CD14-positive monocyte (primary cell): ENCODE data around the gene ELMO1. TPM values are rescaled to one million over a fixed set of nuclear protein-coding genes. Genes with fewer than 3 reads are reported as not detected.

Experiments used
- DNase-seq, 3 donors: peaks; one replicate each; pipeline ENCODE4 v3.0.0-alpha.2; 2011 to 2022
- H2AFZ ChIP-seq: 2 replicates; pipeline ENCODE4 v1.6.0; 2012; ENCODE audit warnings: mild to moderate bottlenecking, low read depth, low read length, inconsistent platforms; ENCODE audit not compliant: insufficient read depth, poor library complexity, severe bottlenecking
- H3K27ac ChIP-seq, 2 donors: 1 replicate in 1 of 2; 2 replicates in 1 of 2; pipeline ENCODE4 v1.5.1; 2012 to 2013; ENCODE audit warnings: low read length in 2 of 2, control low read depth in 1 of 2, inconsistent platforms in 1 of 2, low read depth in 1 of 2, mild to moderate bottlenecking in 1 of 2
- H3K27me3 ChIP-seq, 2 donors: one replicate each; pipeline versions ENCODE4 v1.6.0 to v1.6.1; 2011 to 2013; ENCODE audit warnings: low read length in 2 of 2; ENCODE audit not compliant: control insufficient read depth in 2 of 2, insufficient read depth in 2 of 2
- H3K36me3 ChIP-seq, 2 donors: replicated peaks in 1 of 2; 1 replicate in 1 of 2; 2 replicates in 1 of 2; pipeline versions ENCODE4 v1.5.1 to v1.6.1; 2012 to 2013; ENCODE audit warnings: low read length in 2 of 2, control low read depth in 1 of 2, inconsistent platforms in 1 of 2, mild to moderate bottlenecking in 1 of 2; ENCODE audit not compliant: insufficient read depth in 2 of 2, control insufficient read depth in 1 of 2
- H3K4me1 ChIP-seq, 2 donors: 1 replicate in 1 of 2; 2 replicates in 1 of 2; pipeline versions ENCODE4 v1.5.1 to v1.6.1; 2012 to 2013; ENCODE audit warnings: low read length in 2 of 2, control low read depth in 1 of 2, inconsistent platforms in 1 of 2, mild to moderate bottlenecking in 1 of 2, moderate library complexity in 1 of 2; ENCODE audit not compliant: insufficient read depth in 2 of 2, control insufficient read depth in 1 of 2
- H3K4me2 ChIP-seq: replicated peaks from 2 replicates; pipeline ENCODE3; 2012; ENCODE audit warnings: low read length, moderate library complexity, mild to moderate bottlenecking; ENCODE audit not compliant: poor library complexity, severe bottlenecking; ENCODE audit errors: extremely low read depth
- H3K4me3 ChIP-seq, 3 experiments: fragments of 200-600 bp in 1 of 3; sonication (generic) in 1 of 3; replicated peaks in 1 of 3; 1 replicate in 2 of 3; 2 replicates in 1 of 3; pipeline ENCODE4 v1.5.1; 2011 to 2013; ENCODE audit warnings: low read length in 3 of 3, mild to moderate bottlenecking in 3 of 3, control low read depth in 2 of 3, low read depth in 2 of 3, inconsistent platforms in 1 of 3, moderate library complexity in 1 of 3
- H3K79me2 ChIP-seq: 2 replicates; pipeline ENCODE4 v1.6.0; 2012; ENCODE audit warnings: mild to moderate bottlenecking, control low read depth, inconsistent platforms, low read length, moderate library complexity; ENCODE audit not compliant: insufficient read depth
- H3K9ac ChIP-seq: 2 replicates; pipeline ENCODE4 v1.6.0; 2017; ENCODE audit warnings: low read length, mild to moderate bottlenecking; ENCODE audit not compliant: insufficient read depth, poor library complexity, severe bottlenecking
- H3K9me3 ChIP-seq, 2 donors: replicated peaks in 1 of 2; 1 replicate in 1 of 2; 2 replicates in 1 of 2; pipeline versions ENCODE4 v1.5.1 to v1.6.1; 2012 to 2013; ENCODE audit warnings: low read length in 2 of 2, control low read depth in 1 of 2; ENCODE audit not compliant: control insufficient read depth in 1 of 2, insufficient read depth in 1 of 2
- H4K20me1 ChIP-seq: 2 replicates; pipeline ENCODE4 v1.6.0; 2012; ENCODE audit warnings: mild to moderate bottlenecking, low read length, control low read depth, moderate library complexity; ENCODE audit not compliant: insufficient read depth
- H3K27ac Mint-ChIP-seq, 7 donors: one replicate each; pipeline ENCODE4 v1.8.0; 2020; ENCODE audit warnings: mild to moderate bottlenecking in 7 of 7, mixed read lengths in 7 of 7, moderate library complexity in 6 of 7, inconsistent platforms in 2 of 7
- H3K27me3 Mint-ChIP-seq, 3 donors: one replicate each; pipeline ENCODE4 v1.8.0; 2021 to 2022; ENCODE audit warnings: low read depth in 3 of 3, mild to moderate bottlenecking in 3 of 3, mixed read lengths in 3 of 3, moderate library complexity in 3 of 3, inconsistent platforms in 1 of 3
- H3K36me3 Mint-ChIP-seq, 2 donors: one replicate each; pipeline ENCODE4 v1.8.0; 2020; ENCODE audit warnings: mixed read lengths in 2 of 2, inconsistent platforms in 1 of 2, mild to moderate bottlenecking in 1 of 2
- H3K4me1 Mint-ChIP-seq: one replicate; pipeline ENCODE4 v1.8.0; 2020; ENCODE audit warnings: mild to moderate bottlenecking, mixed read lengths
- H3K4me3 Mint-ChIP-seq, 2 donors: one replicate each; pipeline ENCODE4 v1.8.0; 2020; ENCODE audit warnings: mild to moderate bottlenecking in 2 of 2, mixed read lengths in 2 of 2, moderate library complexity in 1 of 2
- H3K9me3 Mint-ChIP-seq, 7 donors: one replicate each; pipeline ENCODE4 v1.8.0; 2020 to 2022; ENCODE audit warnings: mixed read lengths in 7 of 7, mild to moderate bottlenecking in 6 of 7, moderate library complexity in 6 of 7, inconsistent platforms in 2 of 7
- CTCF ChIP-seq: fragments of 200-600 bp; IDR thresholded peaks from one replicate; pipeline ENCODE4 v1.8.0; 2022; ENCODE audit warnings: antibody characterized with exemption, mild to moderate bottlenecking
- WGBS: methylation state at CpG from one replicate; pipeline ENCODE4 v1.1.5; 2013; ENCODE audit warnings: missing lambda C conversion rate; ENCODE audit not compliant: insufficient coverage; 5-methylcytosine and 5-hydroxymethylcytosine counted together
- intact Hi-C, 2 donors: fragments of 100-400 bp; cut with micrococcal nuclease; formaldehyde crosslinking; loops; one replicate each; pipeline versions ENCODE4 v1.15.0 to v1.15.1; 2023
- polyA plus RNA-seq, 3 donors: library from polyadenylated mRNA; depleted of rRNA in 1 of 3; unstranded in 2 of 3; stranded (reverse) in 1 of 3; fragments of 300-500 nt in 2 of 3; fragments of >200 nt in 1 of 3; fragmentation: Illumina TruSeq in 2 of 3; gene quantifications; 1 replicate in 2 of 3; 2 replicates in 1 of 3; pipeline ENCODE4 v1.2.3, GENCODE V29; 2012 to 2021

ELMO1 gene
- polyA plus RNA-seq, 3 donors = 46.6 to 50.2 (median 46.7) TPM

- Histone ChIP-seq H3K4me2 (no peak overlapping the region), H3K4me1 (peaks cover 42 to 51% of the 10 kb centered on the region in 2 donors), H3K9ac (no peak overlapping the region), H3K27ac (peak overlapping the region in 1 of 2 donors; percentile 71), H2AFZ (no peak overlapping the region), H3K4me3 (no peak overlapping the region), H3K27me3 (no peaks in the 10 kb centered on the region), H3K9me3 (no peaks in the 10 kb centered on the region), H3K79me2 (peaks cover 62% of the 10 kb centered on the region), H3K36me3 (peaks cover 13 to 44% of the 10 kb centered on the region in 2 donors), H4K20me1 (peaks cover 42% of the 10 kb centered on the region)
- H3K9me3 Mint-ChIP-seq = peaks cover 0 to 1% (median 0%) of the 10 kb centered on the region in 7 donors
- WGBS = no CpG with 5 or more reads among the region's 1 CpG
- peak overlapping the region in 1 of 7 donors; percentile 45 for H3K27ac Mint-ChIP-seq
- intact Hi-C loops = loop anchor here in 1 of 2 donors (5.0 kb wide), 1 partner anchor 40 kb away; no protein-coding TSS in a partner anchor
- DNase-seq = no peak
- peaks cover 33 to 45% of the 10 kb centered on the region in 2 donors for H3K36me3 Mint-ChIP-seq
- H3K27me3 Mint-ChIP-seq = peaks cover 0 to 2% (median 0%) of the 10 kb centered on the region in 3 donors
- H3K4me3 Mint-ChIP-seq = no peak overlapping the region
- H3K4me1 Mint-ChIP-seq = peaks cover 50% of the 10 kb centered on the region
- no peak for TF ChIP-seq CTCF
These were observed 136.1 kb downstream of the ELMO1 start for GRCh38 chr7:37312608-37313007.

- Histone ChIP-seq H2AFZ (no peak overlapping the region), H3K36me3 (peaks cover 17 to 51% of the 10 kb centered on the region in 2 donors), H3K9ac (no peak overlapping the region), H3K9me3 (no peaks in the 10 kb centered on the region), H3K4me1 (peaks cover 33 to 41% of the 10 kb centered on the region in 2 donors), H3K27ac (peak overlapping the region in 1 of 2 donors; percentile 71), H3K27me3 (no peaks in the 10 kb centered on the region), H4K20me1 (peaks cover 48% of the 10 kb centered on the region), H3K4me3 (no peak overlapping the region), H3K4me2 (no peak overlapping the region), H3K79me2 (peaks cover 54% of the 10 kb centered on the region)
- peak; percentile 34 to 48 (median 43) for DNase-seq
- intact Hi-C loops = loop anchor here in 1 of 2 donors (5.0 kb wide), 1 partner anchor 41 kb away; no protein-coding TSS in a partner anchor
- H3K9me3 Mint-ChIP-seq = peaks cover 0 to 1% (median 0%) of the 10 kb centered on the region in 7 donors
- H3K4me1 Mint-ChIP-seq = peaks cover 40% of the 10 kb centered on the region
- no peaks in the 10 kb centered on the region for H3K27me3 Mint-ChIP-seq
- H3K36me3 Mint-ChIP-seq = peaks cover 42 to 53% of the 10 kb centered on the region in 2 donors
- WGBS = 84% methylated on average over 3 of the region's 6 CpGs
- no peak for TF ChIP-seq CTCF
- H3K27ac Mint-ChIP-seq = peak overlapping the region; percentile 85 to 95 (median 89)
- H3K4me3 Mint-ChIP-seq = no peak overlapping the region
These were observed 137.3 kb downstream of the ELMO1 start for GRCh38 chr7:37311355-37311754.
